ENCODE measurements around the gene PTCD2.

GRCh38 chr5:72285424-72285821, 34.8 kb upstream of the PTCD2 start:
- TF ChIP-seq USF1 (CRISPR knock-in tag; IDR thresholded peaks at IDR 0.05) (no peak), SFPQ (IDR thresholded peaks at IDR 0.05; ENCODE audit: low read depth, low read length) (no peak), SREBF1 (IDR thresholded peaks at IDR 0.05; ENCODE audit: borderline replicate concordance, low read depth, low read length) (no peak), ZNF280A (IDR thresholded peaks at IDR 0.05; ENCODE audit: low read depth, partially characterized antibody) (no peak)
